Parathyroid adenoma (tissue), 2 donors: ENCODE data around the gene C3orf18.

Experiments
- H2AFZ ChIP-seq: fragments of 300-600 bp; sonication (generic); one replicate; pipeline ENCODE4 v1.7.0; 2017; ENCODE audit warnings: antibody characterized with exemption, mild to moderate bottlenecking
- H3K27ac ChIP-seq: fragments of 300-600 bp; sonication (generic); one replicate; pipeline ENCODE4 v1.7.0; 2017
- H3K27me3 ChIP-seq: fragments of 300-600 bp; sonication (generic); one replicate; pipeline ENCODE4 v1.7.0; 2017; ENCODE audit warnings: low read length; ENCODE audit not compliant: control insufficient read depth, insufficient read depth
- H3K36me3 ChIP-seq: fragments of 300-600 bp; sonication (generic); one replicate; pipeline ENCODE4 v1.7.0; 2017; ENCODE audit warnings: low read length; ENCODE audit not compliant: control insufficient read depth, insufficient read depth
- H3K4me1 ChIP-seq: fragments of 300-600 bp; sonication (generic); one replicate; pipeline ENCODE4 v1.7.0; 2017; ENCODE audit warnings: control low read depth
- H3K4me2 ChIP-seq: fragments of 300-600 bp; sonication (generic); one replicate; pipeline ENCODE4 v1.7.0; 2017; ENCODE audit warnings: low read length
- H3K4me3 ChIP-seq: fragments of 300-600 bp; sonication (generic); one replicate; pipeline ENCODE4 v1.7.0; 2017; ENCODE audit warnings: low read depth, low read length
- H3K79me2 ChIP-seq: fragments of 300-600 bp; sonication (generic); one replicate; pipeline ENCODE4 v1.7.0; 2017; ENCODE audit warnings: control low read depth
- H3K9ac ChIP-seq: fragments of 300-600 bp; sonication (generic); one replicate; pipeline ENCODE4 v1.7.0; 2017; ENCODE audit warnings: mild to moderate bottlenecking
- H3K9me3 ChIP-seq: fragments of 300-600 bp; sonication (generic); one replicate; pipeline ENCODE4 v1.7.0; 2017; ENCODE audit warnings: low read length; ENCODE audit not compliant: control insufficient read depth
- CTCF ChIP-seq: fragments of 300-600 bp; sonication (generic); IDR thresholded peaks from one replicate; pipeline ENCODE4 v1.7.0; 2017; ENCODE audit warnings: antibody characterized with exemption, mild to moderate bottlenecking
- donor health status: primary hyperparathyroidism.

Gene C3orf18

GRCh38 chr3:50557106-50557505 lies 10.4 kb downstream of the C3orf18 start:
- TF ChIP-seq CTCF = no peak
- no peaks in the 10 kb centered on the region for H3K79me2 ChIP-seq

DNA sequence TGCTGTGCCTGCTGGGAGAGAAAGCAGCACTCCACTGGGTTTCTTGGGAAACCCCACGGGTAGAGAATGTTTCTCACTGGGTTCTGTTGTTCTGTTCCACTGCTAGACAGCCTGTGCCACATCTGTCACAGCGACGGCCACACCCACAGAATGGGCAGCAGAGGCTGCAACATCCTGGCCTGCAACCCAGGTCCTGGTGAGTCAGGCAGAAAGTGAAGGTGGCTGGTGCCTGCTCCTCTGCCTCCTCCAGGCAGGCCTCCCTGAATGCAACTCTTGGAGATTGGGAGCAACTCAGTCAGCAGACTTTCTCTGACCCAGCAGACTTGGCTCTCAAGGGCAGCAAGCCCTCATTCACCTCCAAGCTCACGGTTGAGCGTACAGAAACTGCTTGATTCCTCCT lies 13.0 kb downstream of the C3orf18 start:
- Histone ChIP-seq H3K4me2 (no peak overlapping the region), H3K9me3 (no peaks in the 10 kb centered on the region), H3K4me3 (no peak overlapping the region), H3K27me3 (no peaks in the 10 kb centered on the region), H3K79me2 (no peaks in the 10 kb centered on the region), H3K4me1 (peaks cover 8% of the 10 kb centered on the region), H2AFZ (no peak overlapping the region), H3K27ac (no peak overlapping the region), H3K36me3 (no peaks in the 10 kb centered on the region), H3K9ac (no peak overlapping the region)
- no peak for TF ChIP-seq CTCF

More at GRCh38 chr3:50557106-50557505, 10.4 kb downstream of the C3orf18 start:
- H3K9me3 ChIP-seq = no peaks in the 10 kb centered on the region
- no peak overlapping the region for H3K4me3 ChIP-seq
- H3K27ac ChIP-seq = no peak overlapping the region
- no peak overlapping the region for H2AFZ ChIP-seq
- no peak overlapping the region for H3K4me2 ChIP-seq
- no peaks in the 10 kb centered on the region for H3K27me3 ChIP-seq
- no peak overlapping the region for H3K9ac ChIP-seq
- no peaks in the 10 kb centered on the region for H3K36me3 ChIP-seq
- no peaks in the 10 kb centered on the region for H3K4me1 ChIP-seq

DNA sequence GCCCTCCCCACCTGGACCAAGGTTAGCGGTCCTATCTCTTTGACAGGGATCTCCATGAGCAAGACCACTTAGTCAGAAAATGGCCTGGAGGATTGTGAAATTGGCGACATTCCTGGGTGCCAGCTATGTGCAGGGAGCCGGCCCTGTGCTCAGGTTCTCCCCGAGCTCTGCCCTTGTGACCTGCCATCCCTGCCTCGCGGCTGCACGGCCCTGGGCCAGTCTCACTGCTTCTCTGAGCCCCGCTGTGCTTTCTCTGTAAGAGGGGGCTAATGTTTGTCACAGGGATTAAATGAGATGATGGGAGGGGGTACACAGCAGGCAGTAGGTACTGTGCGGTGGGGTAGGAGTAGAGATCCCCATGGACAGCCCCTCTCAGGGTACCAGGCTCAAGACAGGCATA lies 14.9 kb downstream of the C3orf18 start:
- Histone ChIP-seq H3K27me3 (no peaks in the 10 kb centered on the region), H3K36me3 (no peaks in the 10 kb centered on the region), H3K4me3 (no peak overlapping the region), H3K4me2 (no peak overlapping the region), H3K9me3 (no peaks in the 10 kb centered on the region), H3K4me1 (peaks cover 8% of the 10 kb centered on the region), H3K79me2 (no peaks in the 10 kb centered on the region), H3K27ac (no peak overlapping the region), H3K9ac (no peak overlapping the region), H2AFZ (no peak overlapping the region)
- no peak for TF ChIP-seq CTCF

DNA sequence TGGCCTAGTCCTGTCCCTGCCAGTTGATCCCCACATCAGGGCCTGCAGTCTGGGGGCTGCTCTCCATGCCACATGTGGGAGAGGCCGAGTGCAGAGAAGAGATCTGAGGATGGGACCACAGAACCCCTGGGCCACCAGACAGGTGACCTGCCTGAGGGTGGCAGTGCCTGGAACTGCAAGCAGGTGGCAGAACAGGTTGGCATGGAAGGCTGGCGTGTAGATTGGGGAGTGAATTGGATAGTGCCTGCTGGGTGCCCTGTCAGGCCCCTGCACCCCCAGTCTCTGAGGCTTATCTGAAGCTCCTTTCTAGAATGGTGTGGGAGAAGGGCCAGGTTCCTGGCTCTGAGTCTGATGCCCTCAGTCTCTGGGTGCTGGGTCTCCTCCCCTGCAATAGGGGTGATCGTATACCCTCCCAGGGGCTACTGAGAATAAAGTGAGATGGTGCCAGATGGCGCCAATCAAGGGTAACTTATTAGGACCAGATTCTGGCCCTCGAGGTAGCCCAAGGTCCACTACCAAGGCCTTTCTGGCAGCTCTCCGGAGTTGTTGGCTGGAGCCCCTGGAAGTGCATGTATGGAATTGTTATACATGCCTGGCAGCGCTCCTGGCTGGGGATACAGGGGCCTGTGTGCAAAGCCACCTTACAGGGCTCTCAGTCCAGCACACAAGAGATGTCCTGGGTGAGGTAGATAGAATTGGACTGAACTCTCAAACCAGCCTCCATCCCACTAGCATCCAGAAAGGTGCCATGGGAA lies 15.7 kb downstream of the C3orf18 start:
- no peak overlapping the region for H3K4me3 ChIP-seq
- no peaks in the 10 kb centered on the region for H3K9me3 ChIP-seq
- H3K36me3 ChIP-seq = no peaks in the 10 kb centered on the region
- peak overlapping the region; percentile 82 for H2AFZ ChIP-seq
- TF ChIP-seq CTCF = peak; percentile 36
- H3K9ac ChIP-seq = no peak overlapping the region
- H3K79me2 ChIP-seq = no peaks in the 10 kb centered on the region
- H3K27me3 ChIP-seq = no peaks in the 10 kb centered on the region
- H3K4me1 ChIP-seq = peaks cover 8% of the 10 kb centered on the region
- H3K4me2 ChIP-seq = no peak overlapping the region
- H3K27ac ChIP-seq = peak overlapping the region; percentile 69
